Renal cortex interstitium (tissue), 11 donors: Measurements from ENCODE around the gene SERINC1. TPM values are rescaled to one million over a fixed set of nuclear protein-coding genes. Genes with fewer than 3 reads are reported as not detected.

ENCODE experiments used
- DNase-seq, 11 donors: peaks; one replicate each; pipeline ENCODE4 v3.0.0-alpha.2; 2013; ENCODE audit warnings: low read depth in 9 of 11, low spot score in 4 of 11; ENCODE audit errors: extremely low read depth in 1 of 11
- polyA plus RNA-seq, 3 donors: library from polyadenylated mRNA; unstranded; fragments of 120-200 nt; gene quantifications; one replicate each; pipeline ENCODE4 v1.2.1, GENCODE V29; 2013; ENCODE audit not compliant: insufficient read length in 3 of 3

SERINC1 gene
- polyA plus RNA-seq, 3 donors, result 204 to 257 (median 209) TPM

DNA sequence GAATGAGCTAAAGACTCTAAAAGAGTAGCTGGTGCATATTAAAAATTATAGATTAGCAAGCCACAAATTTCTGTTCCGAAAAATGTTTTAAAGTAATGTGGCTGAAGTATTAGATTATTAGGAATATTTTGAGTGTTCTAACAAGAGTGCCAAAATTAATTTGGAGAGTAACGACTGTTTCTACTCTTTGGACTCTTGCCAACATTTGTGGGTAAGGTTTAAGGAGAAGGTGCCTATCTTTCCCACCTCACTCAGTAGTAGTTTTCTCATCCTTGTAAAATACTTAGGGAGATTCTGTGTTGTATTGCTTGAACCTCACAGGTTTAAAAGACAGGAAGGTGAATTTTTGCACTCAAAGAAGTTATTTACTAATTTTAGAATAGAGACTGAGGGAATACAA lies 67.2 kb downstream of the SERINC1 start:
- no peak for DNase-seq

DNA sequence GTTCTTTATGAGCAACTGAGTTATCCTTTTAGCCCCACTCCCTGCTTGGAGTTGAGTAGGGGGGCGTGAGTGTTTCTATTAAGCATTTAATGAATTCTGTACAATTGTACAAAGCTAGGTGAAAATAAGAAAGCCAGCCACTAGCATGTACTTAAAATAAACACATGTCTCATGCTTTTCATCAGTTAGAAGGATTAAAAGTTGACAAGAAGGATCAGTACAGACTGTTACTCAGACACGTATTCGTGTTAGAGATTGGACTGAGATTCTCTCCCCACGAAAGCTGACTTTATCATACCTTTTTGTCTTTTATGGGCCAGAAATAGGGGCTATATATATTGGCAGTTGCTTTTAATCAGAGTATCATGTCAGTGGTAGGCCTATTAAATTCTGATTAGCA lies 70.5 kb downstream of the SERINC1 start:
- DNase-seq, result no peak

DNA sequence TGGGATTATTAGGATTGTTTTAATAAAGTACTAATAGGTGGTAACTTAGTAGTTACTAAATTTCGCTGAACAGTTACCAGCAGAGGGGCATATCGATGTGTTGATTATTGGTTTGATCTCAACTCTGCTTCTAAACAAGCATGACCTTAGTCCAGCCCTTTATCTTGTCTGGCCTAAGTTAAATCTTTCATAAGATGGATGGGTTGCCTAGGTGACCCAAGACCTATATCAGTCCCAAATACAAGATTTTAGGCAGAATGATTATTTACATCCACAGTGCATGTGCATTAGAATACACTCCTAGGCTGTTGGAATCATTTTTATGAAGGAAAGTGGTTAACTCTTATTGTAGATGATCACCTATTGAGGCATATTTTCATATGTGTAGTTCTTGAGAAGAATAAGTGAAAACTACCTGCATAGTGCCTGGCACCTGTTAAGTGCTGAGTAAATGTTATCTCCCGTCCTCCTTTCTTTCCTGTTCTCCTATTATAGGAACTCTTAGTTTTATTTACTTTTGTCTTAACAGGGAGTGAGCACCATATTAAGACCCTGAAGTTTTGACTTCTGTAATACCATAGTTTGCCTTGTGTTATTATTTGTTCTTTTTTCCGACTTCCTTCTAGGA lies 71.0 kb downstream of the SERINC1 start:
- no peak for DNase-seq

DNA sequence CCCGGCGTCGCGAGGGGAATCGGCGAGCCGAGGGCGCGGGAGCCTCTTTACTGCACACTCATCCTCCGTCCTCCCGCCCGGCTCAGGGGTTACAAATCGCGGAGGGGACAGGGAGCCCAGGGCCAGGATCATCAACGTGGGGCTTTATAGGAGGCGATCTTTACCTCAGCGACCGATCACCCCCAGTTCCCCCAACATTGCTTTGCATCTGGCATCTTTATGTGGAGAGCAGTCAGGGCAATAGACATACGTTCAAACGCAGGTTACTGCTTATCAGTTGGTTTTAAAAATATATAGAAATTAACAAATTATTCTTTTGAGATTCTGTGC lies 71.5 kb downstream of the SERINC1 start:
- DNase-seq, result peak in 1 of 11 donors; percentile 16

DNA sequence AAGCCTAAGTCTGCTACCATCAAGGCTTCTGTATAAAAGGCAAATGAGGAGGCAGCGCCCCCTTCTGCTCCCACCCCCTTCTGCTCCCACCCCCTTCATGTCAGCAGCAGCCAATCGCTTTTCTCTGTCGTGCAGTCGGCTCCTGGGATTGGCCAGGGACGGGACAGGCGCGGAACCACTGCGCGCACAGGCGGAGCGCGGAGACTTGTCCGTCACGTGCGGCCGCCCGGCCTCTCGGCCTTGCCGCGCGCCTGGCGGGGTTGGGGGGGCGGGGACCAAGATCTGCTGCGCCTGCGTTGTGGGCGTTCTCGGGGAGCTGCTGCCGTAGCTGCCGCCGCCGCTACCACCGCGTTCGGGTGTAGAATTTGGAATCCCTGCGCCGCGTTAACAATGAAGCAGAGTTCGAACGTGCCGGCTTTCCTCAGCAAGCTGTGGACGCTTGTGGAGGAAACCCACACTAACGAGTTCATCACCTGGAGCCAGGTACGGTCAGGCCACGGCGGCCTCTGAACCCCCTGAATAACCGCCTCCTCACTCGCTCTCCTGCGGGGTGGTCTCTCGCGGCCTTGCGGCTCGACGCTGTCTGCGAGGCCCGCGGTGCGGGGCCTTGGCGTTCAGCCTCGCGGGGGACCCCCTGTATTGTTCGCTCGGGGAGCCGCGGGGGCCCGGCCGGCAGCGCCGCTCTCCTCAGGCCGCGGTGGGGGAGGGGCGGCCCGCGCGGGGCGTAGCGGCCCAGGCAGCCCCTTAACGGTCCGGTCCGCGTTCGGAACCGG lies 72.1 kb downstream of the SERINC1 start, which contains the start of gene HSF2:
Gene HSF2, plus strand, starts transcription at position 305 of the 773 bp plus-strand sequence. Its CDS starts 86 bp downstream, at position 391.
- peak; percentile 78 to 97 (median 93) for DNase-seq

DNA sequence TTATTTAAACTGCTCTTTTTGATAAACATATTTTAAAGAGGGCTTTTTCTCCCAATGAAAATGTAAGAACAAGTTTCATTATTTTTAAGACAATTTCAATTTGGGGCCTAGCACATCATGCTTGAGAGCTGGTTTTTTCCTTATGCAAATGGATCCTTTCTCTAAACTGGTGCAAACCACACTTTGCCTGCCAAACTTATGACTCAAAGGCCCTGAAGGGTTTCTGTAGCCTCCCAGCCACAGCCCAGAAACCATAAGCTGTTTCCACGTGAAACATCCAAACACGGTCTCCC lies 72.6 kb downstream of the SERINC1 start:
- DNase-seq, result no peak

DNA sequence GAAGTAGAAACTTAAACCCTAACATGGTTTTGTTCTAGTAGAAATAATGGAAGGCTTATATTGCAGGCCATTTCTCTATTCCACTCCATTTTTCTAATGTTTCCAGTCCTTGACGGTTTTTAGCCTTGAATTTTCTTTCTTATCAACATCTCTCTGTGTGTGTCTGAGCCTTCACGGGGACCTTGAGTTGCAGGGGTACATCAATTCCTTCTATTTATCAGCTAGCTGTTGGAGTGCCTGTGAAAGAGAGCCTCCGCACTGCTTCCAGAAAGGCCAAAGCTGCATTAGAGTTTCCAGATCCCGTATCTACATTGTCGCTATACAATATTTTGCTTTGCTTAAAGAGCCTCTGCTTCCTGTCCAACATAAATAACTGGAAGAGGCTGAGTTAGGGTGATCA lies 77.6 kb downstream of the SERINC1 start:
- no peak for DNase-seq

DNA sequence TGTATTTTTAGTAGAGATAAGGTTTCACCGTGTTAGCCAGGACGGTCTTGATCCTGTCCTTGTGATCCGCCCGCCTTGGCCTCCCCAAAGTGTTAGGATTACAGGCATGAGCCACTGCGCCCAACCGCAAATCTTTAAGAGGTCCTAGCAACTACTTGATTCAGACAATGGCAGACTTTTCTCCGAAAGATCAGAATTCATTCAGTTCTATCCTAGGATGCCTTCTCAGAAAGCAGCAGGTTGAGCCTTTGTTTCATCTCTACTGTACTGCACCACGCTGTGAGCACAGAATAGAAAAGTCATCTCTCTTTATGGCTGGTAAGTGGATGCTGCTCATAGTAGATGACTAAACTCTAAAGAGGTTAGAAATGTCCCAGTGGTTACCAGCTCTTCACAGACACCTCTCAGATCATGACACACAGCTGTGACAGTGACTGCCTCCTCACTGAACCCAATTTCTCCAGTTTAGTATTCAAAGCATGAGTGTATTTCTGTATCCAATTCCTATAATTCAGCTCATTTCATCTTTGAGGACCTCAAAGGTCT lies 78.2 kb downstream of the SERINC1 start:
- DNase-seq, result peak in 1 of 11 donors; percentile 10

Other genes with a start within 250 kb of the SERINC1 start
- gene HSF2, start 72.2 kb downstream of the SERINC1 start, polyA plus RNA-seq, result 10 to 100 TPM; 29.3 to 38.7 (median 32.8) TPM
- gene PKIB, start 138.6 kb upstream of the SERINC1 start, polyA plus RNA-seq, result 1 to 10 TPM; 1.7 to 2.3 (median 2.3) TPM